DMS53 treated with DMSO at 0.1 percent for 48 hours (cell line): Measurements from ENCODE around the gene ANKRD30A.
"Not testable (repeated sequence)": the region's sequence is repeated elsewhere in the genome, so short reads cannot be mapped to it uniquely, and the experiment has no call there.

Source experiments
- DNase-seq: peaks from one replicate; lab custom pipeline; 2025; ENCODE audit not compliant: unreplicated experiment; lab: John Stamatoyannopoulos, UW

ANKRD30A gene, protein sequence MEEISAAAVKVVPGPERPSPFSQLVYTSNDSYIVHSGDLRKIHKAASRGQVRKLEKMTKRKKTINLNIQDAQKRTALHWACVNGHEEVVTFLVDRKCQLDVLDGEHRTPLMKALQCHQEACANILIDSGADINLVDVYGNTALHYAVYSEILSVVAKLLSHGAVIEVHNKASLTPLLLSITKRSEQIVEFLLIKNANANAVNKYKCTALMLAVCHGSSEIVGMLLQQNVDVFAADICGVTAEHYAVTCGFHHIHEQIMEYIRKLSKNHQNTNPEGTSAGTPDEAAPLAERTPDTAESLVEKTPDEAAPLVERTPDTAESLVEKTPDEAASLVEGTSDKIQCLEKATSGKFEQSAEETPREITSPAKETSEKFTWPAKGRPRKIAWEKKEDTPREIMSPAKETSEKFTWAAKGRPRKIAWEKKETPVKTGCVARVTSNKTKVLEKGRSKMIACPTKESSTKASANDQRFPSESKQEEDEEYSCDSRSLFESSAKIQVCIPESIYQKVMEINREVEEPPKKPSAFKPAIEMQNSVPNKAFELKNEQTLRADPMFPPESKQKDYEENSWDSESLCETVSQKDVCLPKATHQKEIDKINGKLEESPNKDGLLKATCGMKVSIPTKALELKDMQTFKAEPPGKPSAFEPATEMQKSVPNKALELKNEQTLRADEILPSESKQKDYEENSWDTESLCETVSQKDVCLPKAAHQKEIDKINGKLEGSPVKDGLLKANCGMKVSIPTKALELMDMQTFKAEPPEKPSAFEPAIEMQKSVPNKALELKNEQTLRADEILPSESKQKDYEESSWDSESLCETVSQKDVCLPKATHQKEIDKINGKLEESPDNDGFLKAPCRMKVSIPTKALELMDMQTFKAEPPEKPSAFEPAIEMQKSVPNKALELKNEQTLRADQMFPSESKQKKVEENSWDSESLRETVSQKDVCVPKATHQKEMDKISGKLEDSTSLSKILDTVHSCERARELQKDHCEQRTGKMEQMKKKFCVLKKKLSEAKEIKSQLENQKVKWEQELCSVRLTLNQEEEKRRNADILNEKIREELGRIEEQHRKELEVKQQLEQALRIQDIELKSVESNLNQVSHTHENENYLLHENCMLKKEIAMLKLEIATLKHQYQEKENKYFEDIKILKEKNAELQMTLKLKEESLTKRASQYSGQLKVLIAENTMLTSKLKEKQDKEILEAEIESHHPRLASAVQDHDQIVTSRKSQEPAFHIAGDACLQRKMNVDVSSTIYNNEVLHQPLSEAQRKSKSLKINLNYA (N-terminal part only)

DNA sequence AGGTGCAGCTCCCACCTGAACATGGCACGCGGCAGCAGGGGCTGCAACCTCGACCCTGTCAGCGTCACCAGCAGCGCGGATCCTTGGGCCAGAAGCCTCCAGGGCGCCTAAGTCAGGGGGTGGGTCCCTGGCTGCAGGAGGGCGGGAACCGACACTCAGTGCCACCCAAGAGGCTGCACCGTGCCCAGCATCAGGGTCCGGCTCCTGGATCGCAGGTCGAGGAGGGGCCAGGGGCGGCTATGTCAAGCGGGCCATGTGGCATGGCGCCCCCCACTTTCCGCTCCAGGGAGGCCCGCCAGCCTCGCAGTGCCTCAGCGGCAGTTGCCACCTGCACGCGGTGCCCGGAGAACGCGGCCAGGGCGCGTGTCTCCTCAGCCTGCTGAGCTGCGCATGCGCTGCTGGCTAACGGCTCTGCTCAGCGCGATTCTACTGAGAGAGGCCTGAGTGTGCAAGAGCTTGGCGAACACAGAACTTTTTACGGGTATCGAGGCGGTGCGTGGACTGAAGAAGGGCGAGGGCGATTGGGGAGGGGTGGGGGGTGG is at the start of gene ANKRD30A:
Gene ANKRD30A, plus strand, starts transcription at position 408 of the 542 bp plus-strand sequence. CDS start 190 bp downstream, outside the sequence.
- no peak for DNase-seq

DNA sequence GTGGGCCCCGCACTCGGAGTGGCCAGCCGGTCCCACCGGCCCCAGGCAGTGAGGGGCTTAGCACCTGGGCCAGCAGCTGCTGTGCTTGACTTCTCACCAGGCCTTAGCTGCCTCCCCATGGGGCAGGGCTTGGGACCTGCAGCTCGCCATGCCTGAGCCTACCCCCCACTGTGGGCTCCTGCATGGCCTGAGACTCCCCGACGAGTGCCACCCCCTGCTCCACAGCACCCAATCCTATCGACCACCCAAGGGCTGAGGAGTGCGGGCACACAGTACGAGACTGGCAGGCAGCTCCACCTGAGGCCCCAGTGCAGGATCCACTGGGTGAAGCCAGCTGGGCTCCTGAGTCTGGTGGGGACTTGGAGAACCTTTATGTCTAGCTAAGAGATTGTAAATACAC is 49.3 kb upstream of the ANKRD30A start:
- not testable (repeated sequence) for DNase-seq

DNA sequence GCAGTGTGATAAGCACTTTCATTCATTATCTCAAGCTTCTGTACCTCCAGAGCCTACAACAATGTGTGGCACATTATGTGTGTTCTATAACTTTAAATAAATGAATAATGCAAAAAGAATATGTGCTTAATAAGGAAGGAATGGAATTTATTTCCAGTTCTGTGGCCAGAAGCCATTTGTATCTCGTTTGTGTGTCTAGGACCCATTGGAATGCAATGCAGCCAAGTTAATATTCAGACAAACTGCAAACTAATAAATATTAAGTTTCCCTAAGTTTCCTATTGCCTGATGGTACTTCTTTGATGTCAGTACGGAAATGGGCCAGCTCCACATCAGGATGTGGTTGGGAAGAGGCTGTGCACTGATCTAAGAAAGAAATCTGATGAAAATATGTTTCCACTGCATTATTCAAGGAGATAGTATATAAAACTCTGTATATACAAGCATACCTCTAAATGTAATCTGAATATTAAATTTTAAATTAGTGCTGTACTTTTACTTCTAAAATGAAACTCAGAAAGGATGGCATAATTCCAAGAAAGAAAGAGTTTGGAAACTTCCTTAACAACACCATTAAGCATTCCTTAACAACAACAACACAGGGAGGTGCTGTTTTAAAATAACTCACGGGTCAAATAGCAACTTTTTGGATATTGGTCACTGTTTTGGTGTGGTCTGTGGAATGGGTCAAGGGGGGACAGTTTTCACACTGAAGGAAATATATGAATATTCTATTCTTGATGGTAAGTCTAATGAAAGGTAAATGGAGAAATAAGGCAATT is 29.4 kb upstream of the ANKRD30A start:
- DNase-seq: no peak

DNA sequence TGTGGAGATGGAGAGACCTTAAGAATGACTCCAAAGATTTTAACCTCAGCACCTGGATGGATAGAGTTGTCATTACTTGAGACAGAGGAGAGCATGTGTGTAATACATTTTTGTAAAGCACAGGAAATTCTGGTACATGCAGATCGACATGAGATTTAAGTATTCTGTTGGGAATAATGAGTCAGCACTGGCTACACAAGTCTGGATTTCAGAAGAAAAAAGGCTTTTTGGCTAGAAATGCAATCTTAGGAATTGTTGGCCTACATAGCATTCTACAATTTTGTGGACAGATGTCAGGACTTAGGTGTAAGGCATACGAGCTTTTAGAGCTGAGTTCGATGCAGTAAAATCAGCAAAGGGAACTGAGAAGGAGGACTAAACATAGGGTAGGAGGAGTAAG is 24.1 kb upstream of the ANKRD30A start:
- no peak for DNase-seq

DNA sequence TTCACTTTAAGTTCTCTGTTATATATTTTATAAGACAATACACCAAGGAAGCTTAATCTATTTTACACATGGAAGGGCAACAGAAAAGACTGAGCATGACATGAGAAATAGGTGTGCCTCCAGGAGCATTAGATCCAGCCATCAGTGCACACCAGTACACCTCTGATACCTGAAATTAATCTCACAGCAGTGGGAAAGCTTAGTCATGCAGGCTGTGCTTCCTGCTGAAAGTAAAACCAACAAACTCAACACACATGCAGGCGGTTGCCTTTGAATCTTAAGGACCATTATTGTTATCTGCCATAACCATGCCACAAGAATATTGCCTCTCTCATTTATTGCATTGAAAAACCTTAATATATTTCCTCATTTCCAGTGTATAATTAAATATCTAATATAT is 16.4 kb upstream of the ANKRD30A start:
- no peak for DNase-seq

DNA sequence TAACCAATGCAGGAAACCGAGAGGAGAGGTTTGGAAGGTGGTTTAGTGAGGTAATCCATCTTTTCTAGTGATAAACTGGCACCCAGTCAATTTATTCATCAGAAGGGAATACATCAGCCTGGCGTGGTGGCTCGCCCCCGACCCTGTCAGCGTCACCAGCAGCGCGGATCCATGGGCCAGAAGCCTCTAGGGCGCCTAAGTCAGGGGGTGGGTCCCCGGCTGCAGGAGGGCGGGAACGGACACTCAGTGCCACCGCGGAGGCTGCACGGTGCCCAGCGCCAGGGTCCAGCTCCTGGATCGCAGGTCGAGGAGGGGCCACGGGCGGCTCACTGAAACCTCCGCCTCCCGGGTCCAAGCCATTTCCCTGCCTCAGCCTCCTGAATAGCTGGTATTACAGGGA is 866 bp upstream of the ANKRD30A start:
- DNase-seq: no peak

DNA sequence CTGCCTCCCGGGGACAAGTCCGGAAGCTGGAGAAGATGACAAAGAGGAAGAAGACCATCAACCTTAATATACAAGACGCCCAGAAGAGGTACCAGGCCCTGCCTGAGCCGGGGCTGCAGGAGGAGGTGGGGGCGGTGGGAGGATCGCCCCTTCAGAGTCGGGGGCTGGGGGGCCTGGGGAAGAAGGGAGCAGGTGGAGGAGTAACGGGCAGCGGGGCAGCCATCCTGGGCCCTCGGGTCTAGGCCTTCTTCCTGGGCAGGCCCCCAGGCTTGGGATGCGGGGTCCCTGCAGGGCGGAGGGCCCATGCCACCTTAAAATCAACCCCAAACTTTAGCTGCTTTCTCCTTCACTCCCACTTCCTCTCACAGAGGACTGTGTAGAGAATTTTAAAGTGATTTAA is 523 bp downstream of the ANKRD30A start:
- no peak for DNase-seq

DNA sequence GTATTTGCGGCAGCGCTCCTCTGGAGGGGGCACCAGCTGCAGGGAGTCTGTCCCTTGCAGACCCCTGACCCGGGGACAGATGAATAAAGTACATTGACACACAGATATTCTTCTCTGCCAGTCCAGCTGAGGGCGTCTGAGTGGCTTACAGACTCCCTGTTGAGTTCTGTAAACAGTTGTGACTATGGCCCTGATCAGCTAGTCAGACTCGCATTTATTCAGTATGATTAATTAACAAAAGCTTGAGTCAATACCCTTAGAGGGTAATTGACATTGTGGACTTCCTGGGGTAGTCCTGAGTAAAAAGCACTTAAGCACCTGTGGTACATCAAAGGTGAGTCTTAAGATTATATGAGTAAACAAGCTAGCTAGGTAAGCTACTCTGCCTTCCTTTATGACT is 21.0 kb downstream of the ANKRD30A start:
- no peak for DNase-seq

DNA sequence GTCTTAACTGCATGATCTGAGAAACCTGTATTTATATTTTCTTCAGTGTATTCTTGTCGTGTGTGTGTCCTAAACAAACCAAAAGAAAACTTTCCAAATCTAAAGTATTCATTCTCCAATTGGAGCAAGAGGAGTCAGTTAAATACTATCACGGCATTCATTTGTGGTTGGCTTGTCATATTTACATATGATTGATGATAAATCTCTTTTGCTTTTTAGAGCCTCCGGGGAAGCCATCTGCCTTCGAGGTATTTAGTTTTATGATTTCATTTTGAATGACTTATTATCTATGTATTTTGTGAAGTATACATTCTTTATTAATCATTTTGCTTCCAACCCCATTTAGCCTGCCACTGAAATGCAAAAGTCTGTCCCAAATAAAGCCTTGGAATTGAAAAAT is 37.0 kb downstream of the ANKRD30A start:
- DNase-seq: not testable (repeated sequence)

DNA sequence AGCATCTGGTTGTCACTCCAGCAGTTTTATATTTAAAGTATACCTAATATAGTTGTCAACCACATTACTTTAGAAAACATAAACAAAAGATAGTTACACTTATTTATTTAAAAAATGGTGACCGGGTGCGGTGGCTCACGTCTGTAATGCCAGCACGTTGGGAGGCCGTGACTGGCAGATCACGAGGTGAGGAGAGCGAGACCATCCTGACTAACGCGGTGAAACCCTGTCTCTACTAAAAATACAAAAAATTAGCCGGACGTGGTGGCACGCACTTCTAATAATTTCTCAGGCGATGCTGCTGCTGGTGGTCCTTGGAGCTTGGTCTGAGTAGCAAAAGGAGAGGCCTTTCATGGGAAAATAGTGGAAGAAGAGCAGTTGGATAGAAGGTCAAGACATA is 46.5 kb downstream of the ANKRD30A start:
- not testable (repeated sequence) for DNase-seq

DNA sequence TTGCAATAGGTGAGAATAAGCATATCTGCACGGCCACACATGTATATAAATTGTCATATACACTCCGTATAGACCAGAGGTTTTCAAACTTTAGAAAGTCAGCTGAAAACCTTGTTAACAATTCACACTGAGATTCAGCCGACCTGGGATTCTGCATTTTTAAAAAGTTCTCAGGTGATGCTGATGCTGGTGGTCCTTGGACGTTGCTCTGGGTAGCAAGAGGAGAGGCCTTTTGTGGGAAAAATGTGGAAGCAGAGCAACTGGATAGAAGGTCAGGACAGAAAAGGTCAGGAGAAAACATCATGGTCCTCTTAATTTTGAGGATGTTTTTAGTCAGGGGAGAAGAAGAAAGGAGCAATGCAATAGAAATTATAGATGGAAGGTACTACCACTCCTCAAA is 52.9 kb downstream of the ANKRD30A start:
- DNase-seq: not testable (repeated sequence)

DNA sequence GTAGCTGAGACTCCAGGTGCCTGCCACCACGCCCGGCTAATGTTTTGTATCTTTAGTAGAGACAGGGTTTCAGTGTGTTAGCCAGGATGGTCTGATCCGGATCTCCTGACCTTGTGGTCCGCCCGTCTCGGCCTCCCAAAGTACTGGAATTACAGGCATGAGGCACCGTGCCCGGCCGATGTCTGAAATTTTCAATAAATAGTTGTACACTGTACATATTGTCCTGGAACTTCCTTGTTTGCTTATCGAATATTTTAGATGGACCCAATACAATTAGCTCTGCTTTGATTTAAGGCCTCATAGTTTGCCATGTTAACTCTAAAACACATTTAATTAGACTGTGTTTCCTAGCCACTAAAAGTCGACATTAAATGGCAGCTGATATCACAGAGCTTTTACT is 57.3 kb downstream of the ANKRD30A start:
- not testable (repeated sequence) for DNase-seq

DNA sequence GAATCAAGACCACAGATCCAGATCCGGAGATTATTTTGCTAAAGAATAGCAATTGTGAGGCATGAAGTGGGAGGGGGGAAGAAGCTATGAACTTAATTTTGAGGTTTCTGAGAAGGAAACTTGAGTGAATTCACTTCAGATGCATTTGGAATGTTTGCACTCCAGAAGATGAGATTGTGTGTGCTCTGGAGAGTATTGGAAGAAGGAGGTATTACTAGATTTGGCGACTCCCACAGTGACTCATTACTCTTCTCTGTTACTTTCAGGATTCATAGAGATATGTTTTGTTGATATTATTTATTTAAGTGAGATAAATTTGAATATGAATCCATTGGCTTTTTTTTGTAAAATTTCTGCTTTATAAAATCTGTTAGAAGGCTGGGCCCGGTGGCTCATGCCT is 80.7 kb downstream of the ANKRD30A start:
- no peak for DNase-seq

DNA sequence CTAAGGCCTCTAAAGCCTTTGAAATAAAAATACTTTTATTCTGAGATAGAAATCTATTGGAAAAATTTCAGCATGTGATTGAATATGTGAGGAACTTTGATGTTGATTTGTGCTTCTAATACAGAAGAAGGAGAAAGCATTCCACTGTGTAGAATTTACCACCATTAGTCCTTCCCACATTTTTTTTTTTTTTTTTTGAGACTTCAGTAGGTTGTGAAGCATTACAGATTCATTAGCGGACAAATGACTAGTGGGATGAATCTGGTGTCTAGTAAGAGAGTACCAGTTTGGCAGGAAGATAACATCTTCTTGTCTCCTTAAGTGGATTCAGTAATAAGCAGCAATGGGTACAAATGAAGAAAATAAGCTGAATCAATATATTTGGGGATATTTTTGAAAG is 95.5 kb downstream of the ANKRD30A start:
- no peak for DNase-seq

DNA sequence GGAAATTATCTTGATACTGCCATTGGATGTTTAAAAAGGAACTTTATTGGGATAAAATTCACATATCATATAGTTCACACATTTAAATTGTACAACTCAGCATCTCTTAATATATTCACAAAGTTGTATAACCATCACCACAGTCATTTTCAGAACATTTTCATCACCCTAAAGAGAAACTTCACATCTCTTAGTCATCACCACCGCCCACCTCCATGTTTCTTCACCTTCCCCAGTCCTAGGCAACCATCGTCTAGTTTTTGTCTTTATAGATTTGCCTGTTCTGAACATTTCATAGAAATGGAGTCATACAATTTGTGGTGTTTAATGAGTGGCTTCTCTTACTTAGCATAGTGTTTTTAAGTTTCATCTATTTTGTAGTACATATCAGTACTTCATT is 96.6 kb downstream of the ANKRD30A start:
- DNase-seq: no peak

DNA sequence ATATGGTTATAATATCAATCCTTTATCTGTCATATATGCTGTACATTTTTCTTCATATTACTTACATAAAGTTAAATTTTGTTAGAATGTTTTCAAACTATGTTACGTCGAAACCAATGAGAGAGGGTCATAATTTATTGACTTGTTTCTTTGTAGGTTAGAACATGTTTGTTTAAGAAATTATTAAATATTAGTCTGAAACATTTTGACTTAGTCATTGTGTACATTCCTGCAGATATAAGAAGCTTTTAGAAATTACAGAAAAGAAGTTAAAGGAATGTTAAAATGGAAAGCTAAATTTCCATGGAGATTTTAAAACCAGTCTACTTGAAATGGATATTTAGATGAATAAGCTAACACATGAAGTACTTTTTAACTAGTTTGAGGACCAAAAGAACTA is 99.8 kb downstream of the ANKRD30A start:
- DNase-seq: no peak

DNA sequence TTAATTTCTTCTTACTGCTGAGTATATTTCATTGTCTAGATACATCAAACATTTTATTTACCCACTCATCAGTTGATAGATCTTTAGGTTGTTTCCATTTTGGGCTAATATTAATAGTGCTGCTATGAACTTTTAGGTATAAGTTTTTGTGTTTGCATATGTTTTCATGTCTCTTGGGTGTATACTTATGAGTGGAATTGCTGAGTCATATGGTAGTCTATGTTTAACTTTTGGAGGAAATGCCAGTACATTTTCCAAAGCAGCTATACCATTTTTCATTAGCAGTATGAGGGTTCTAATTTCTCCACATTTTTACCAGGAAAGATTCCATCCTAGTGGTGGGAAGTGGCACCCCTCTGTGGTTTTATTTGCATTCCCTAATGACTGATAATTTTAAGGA is 101.1 kb downstream of the ANKRD30A start:
- DNase-seq: no peak

DNA sequence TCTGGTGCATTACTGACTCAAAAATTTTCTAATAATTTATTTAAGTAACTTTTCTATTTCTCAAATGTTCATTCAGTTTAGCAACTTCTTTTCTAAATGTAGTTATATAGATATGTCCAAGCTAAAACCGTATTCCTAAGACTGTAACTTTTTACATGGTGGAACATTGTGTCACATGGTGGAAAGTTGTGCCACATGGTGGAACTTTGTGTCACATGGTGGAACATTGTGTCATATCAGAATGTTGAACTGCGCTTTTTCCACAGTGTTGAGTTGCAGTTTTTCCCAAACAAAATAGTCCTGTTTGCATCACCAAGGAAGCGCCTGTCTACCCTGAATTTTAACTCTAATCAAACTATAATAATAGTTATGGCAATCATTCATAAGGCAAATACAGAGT is 109.3 kb downstream of the ANKRD30A start:
- DNase-seq: no peak

DNA sequence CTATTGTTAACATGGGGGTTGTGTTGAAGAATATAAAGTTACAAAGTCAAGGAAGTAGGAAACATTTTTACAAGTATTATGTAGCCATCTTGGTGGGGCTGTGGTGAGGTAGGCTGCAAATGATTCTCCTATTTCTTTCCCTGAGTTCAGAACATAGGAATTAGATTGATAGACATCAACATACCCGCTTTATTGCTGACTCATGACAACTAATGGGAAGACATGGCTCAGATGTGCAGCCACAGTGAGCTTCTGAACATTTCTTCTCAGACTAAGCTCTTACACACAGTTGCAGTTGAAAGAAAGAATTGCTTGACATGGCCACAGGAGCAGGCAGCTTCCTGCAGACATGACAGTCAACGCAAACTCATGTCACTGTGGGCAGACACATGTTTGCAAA is 110.7 kb downstream of the ANKRD30A start:
- DNase-seq: no peak

DNA sequence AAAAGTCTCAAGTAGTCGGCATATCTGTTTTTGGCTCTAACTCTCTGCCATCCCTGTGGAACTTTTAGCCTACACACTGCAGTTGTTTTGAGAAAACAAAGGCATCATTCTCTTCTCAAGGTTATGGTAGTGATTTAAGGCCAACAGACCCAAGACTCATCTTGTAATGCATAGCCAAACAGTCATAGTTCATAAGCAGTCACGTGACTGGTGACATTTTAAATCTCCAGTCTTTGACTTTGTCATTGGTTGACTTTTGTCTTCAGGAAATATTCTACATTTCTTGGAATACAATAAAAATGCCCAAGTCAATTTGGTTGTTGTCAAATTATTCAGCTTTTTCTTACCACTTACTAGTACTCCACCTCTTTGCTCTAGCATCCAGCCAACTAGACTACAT is 114.8 kb downstream of the ANKRD30A start:
- no peak for DNase-seq
